GM12878 (cell line): ENCODE results near the gene ARAP1.

ENCODE experiments used
- CTCF ChIP-seq, 3 experiments: IDR thresholded peaks in 2 of 3; conservative IDR thresholded peaks in 1 of 3; 2 replicates each; pipeline ENCODE4 v1.5.1; 2011; ENCODE audit warnings: low read depth in 3 of 3, low read length in 3 of 3, mild to moderate bottlenecking in 3 of 3, control low read depth in 2 of 3, moderate library complexity in 2 of 3, inconsistent platforms in 1 of 3, mixed read lengths in 1 of 3; ENCODE audit not compliant: control insufficient read depth in 2 of 3, insufficient read depth in 1 of 3; ENCODE audit errors: extremely low read depth in 1 of 3
- RAD21 ChIP-seq: IDR thresholded peaks from 2 replicates; pipeline ENCODE4 v1.6.1; 2011; ENCODE audit warnings: mild to moderate bottlenecking, low read depth, low read length, moderate library complexity; ENCODE audit not compliant: insufficient read depth
- SPI1 ChIP-seq: IDR thresholded peaks from 2 replicates; pipeline ENCODE4 v1.6.1; 2011; ENCODE audit warnings: low read depth, mild to moderate bottlenecking, low read length, moderate library complexity, borderline replicate concordance; ENCODE audit not compliant: insufficient read depth
- YY1 ChIP-seq: IDR thresholded peaks from 2 replicates; pipeline ENCODE4 v1.6.1; 2011; ENCODE audit warnings: low read depth, mild to moderate bottlenecking, low read length

DNA sequence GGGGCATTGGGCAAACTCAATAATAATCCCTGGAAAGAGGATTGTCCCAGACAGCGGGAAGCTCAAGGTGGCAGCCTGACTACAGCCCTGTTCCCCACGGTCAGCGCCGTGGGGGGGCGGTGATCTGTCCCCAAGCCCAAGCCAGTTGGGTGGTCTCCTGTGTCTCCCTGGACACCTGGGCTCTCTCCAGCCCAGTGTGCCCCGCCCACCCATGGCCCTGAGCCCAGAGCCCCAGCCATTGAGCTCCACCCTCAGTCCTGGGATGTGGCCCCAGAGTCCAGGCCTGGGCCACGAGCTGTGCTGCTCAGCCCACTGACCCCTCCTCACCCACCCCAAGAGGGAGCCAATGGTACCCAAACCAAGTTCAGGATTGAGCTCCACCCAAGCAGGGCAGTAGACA, 50.1 kb downstream of the ARAP1 start:
- TF ChIP-seq YY1 (no peak), CTCF (IDR thresholded peaks at IDR 0.05 in 2 of 3, conservative IDR thresholded peaks at IDR 0.05 in 1 of 3; ENCODE audit: control insufficient read depth in 2 of 3, extremely low read depth in 1 of 3, insufficient read depth in 1 of 3, low read depth in 3 of 3, low read length in 3 of 3) (no peak), RAD21 (no peak), SPI1 (no peak)
